OCI-LY7 (cell line): Measurements from ENCODE around the gene ACBD5. TPM values are rescaled to one million over a fixed set of nuclear protein-coding genes. Genes with fewer than 3 reads are reported as not detected.

Experiments
- BruUV-seq: library from RNA; stranded (reverse); fragments of 400-500 nt; replicated peaks from 2 replicates; lab custom pipeline; 2021; lab: Mats Ljungman, UMichigan
- CTCF ChIA-PET: fragments of 300-600 bp; sonication (Branson Sonifier 250); formaldehyde crosslinking; loops from one replicate; lab custom pipeline; 2022; ENCODE audit warnings: antibody characterized with exemption; ENCODE audit not compliant: unreplicated experiment; lab: Charles Lee
- POLR2A ChIA-PET: fragments of 300-600 bp; sonication (Branson Sonifier 250); formaldehyde crosslinking; loops from one replicate; lab custom pipeline; 2022; ENCODE audit warnings: antibody characterized with exemption; lab: Charles Lee
- DNase-seq: peaks from one replicate; pipeline ENCODE4 v3.0.0-alpha.2; 2015; ENCODE audit warnings: low spot score
- H2AFZ ChIP-seq: fragments of 200-600 bp; sonication (generic), shearing (Covaris generic); 2 replicates; pipeline ENCODE4 v1.6.1; 2014; ENCODE audit warnings: mild to moderate bottlenecking, antibody characterized with exemption, low read length, moderate library complexity
- H3K27ac ChIP-seq: fragments of 200-600 bp; sonication (generic); 2 replicates; pipeline ENCODE4 v1.5.1; 2014; ENCODE audit warnings: mixed run types, low read depth, mild to moderate bottlenecking, moderate library complexity, low read length, inconsistent platforms; ENCODE audit not compliant: poor library complexity, severe bottlenecking
- H3K36me3 ChIP-seq: fragments of 200-600 bp; sonication (generic); 2 replicates; pipeline ENCODE4 v1.6.1; 2014; ENCODE audit warnings: mild to moderate bottlenecking, antibody characterized with exemption, low read length, moderate library complexity, mixed read lengths; ENCODE audit not compliant: insufficient read depth
- H3K4me1 ChIP-seq: fragments of 200-600 bp; sonication (generic); 2 replicates; pipeline ENCODE4 v1.5.1; 2014; ENCODE audit warnings: mild to moderate bottlenecking, low read length; ENCODE audit not compliant: insufficient read depth, poor library complexity, severe bottlenecking
- H3K4me2 ChIP-seq: fragments of 200-600 bp; sonication (generic); 2 replicates; pipeline ENCODE4 v1.6.1; 2014; ENCODE audit warnings: mild to moderate bottlenecking, low read length
- H3K4me3 ChIP-seq: fragments of 200-600 bp; sonication (generic); 2 replicates; pipeline ENCODE4 v1.5.1; 2014; ENCODE audit warnings: mild to moderate bottlenecking, low read depth, low read length; ENCODE audit not compliant: poor library complexity, severe bottlenecking
- H3K79me2 ChIP-seq: fragments of 200-600 bp; sonication (generic); 2 replicates; pipeline ENCODE4 v1.6.1; 2016; ENCODE audit warnings: low read depth, mild to moderate bottlenecking, low read length, moderate library complexity, mixed read lengths; ENCODE audit not compliant: insufficient read depth
- H3K9me2 ChIP-seq: fragments of 200-600 bp; sonication (generic); 2 replicates; pipeline ENCODE4 v1.6.1; 2016; ENCODE audit warnings: mild to moderate bottlenecking, low read length, mixed read lengths; ENCODE audit not compliant: insufficient read depth
- H3K9me3 ChIP-seq: fragments of 200-600 bp; sonication (generic); 2 replicates; pipeline ENCODE4 v1.6.1; 2014; ENCODE audit warnings: mild to moderate bottlenecking, mixed run types, low read length, mixed read lengths
- H4K20me1 ChIP-seq: fragments of 200-600 bp; sonication (generic); 2 replicates; pipeline ENCODE4 v1.6.1; 2014; ENCODE audit warnings: mild to moderate bottlenecking, antibody characterized with exemption, low read length, moderate library complexity, mixed read lengths; ENCODE audit not compliant: insufficient read depth
- CTCF ChIP-seq: fragments of 200-600 bp; sonication (generic); conservative IDR thresholded peaks from 2 replicates; pipeline ENCODE4 v1.5.1; 2014; ENCODE audit warnings: mild to moderate bottlenecking, antibody characterized with exemption, low read length, moderate library complexity, mixed read lengths
- EZH2phosphoT487 ChIP-seq: fragments of 200-600 bp; sonication (generic); IDR thresholded peaks from 2 replicates; pipeline ENCODE4 v1.6.1; 2018; ENCODE audit warnings: low read depth, borderline replicate concordance, mild to moderate bottlenecking, mixed run types, antibody characterized with exemption, low read length, moderate library complexity, mixed read lengths
- intact Hi-C: fragments of 100-400 bp; cut with micrococcal nuclease; formaldehyde crosslinking; loops from one replicate; pipeline ENCODE4 v1.10.0; 2022; ENCODE audit not compliant: unreplicated experiment
- total RNA-seq, 2 experiments: library from RNA; depleted of rRNA in 1 of 2; stranded (reverse); fragments of >200 nt in 1 of 2; shearing (Covaris generic) in 1 of 2; gene quantifications; 2 replicates each; pipeline ENCODE4 v1.2.3, GENCODE V29; 2014 to 2022

Gene ACBD5
- total RNA-seq, 2 experiments from 2014 or later: 10.8 to 20.0 TPM

- no peaks in the 10 kb centered on the region for H3K9me3 ChIP-seq
- CTCF ChIA-PET: no interaction called here
- H3K4me1 ChIP-seq: peaks cover 27% of the 10 kb centered on the region
- POLR2A ChIA-PET: interaction anchor here (0.6 to 1.2 kb wide), 5 partner anchors 86 to 262 kb away, joined by 3 to 5 read pairs (median 4); partner anchors contain the start of genes RAB18 and YME1L1
- peak overlapping the region; percentile 85; the same call in 1 of the 2 replicates for H2AFZ ChIP-seq
- peaks cover 6% of the 10 kb centered on the region for H3K36me3 ChIP-seq
- H4K20me1 ChIP-seq: no peaks in the 10 kb centered on the region
- no peaks in the 10 kb centered on the region for H3K9me2 ChIP-seq
- peak overlapping the region; percentile 87 for H3K4me2 ChIP-seq
- intact Hi-C loops: loop anchor here (1.0 to 5.0 kb wide), 4 partner anchors 120 to 1290 kb away; partner anchors contain the start of genes APBB1IP and WAC
- TF ChIP-seq CTCF: peak; percentile 28; the same call in 1 of the 2 replicates
- no peak for TF ChIP-seq EZH2phosphoT487
- peaks cover 33% of the 10 kb centered on the region for H3K79me2 ChIP-seq
- TSS peak; percentile 94 for BruUV-seq
- H3K4me3 ChIP-seq: peak overlapping the region; percentile 93
- H3K27ac ChIP-seq: peak overlapping the region; percentile 96
- no peak for DNase-seq
Observed at GRCh38 chr10:27242473-27242950, 1.9 kb upstream of the ACBD5 start.

- CTCF ChIA-PET: no interaction called here
- H2AFZ ChIP-seq: peak overlapping the region; percentile 85
- no TSS peak for BruUV-seq
Observed at GRCh38 chr10:27241652-27242472, 1.3 kb upstream of the ACBD5 start.

More at GRCh38 chr10:27241652-27242472, 1.3 kb upstream of the ACBD5 start:
- Histone ChIP-seq H3K79me2 (peaks cover 40% of the 10 kb centered on the region), H3K36me3 (peaks cover 6% of the 10 kb centered on the region), H3K4me3 (peak overlapping the region; percentile 93), H3K4me2 (peak overlapping the region; percentile 87), H3K9me3 (no peaks in the 10 kb centered on the region), H4K20me1 (no peaks in the 10 kb centered on the region), H3K27ac (peak overlapping the region; percentile 96), H3K4me1 (peaks cover 31% of the 10 kb centered on the region), H3K9me2 (no peaks in the 10 kb centered on the region)
- intact Hi-C loops: loop anchor here (1.0 to 5.0 kb wide), 5 partner anchors 120 to 1290 kb away; partner anchors contain the start of genes ANKRD26, APBB1IP and WAC
- POLR2A ChIA-PET: interaction anchor here (0.6 to 1.2 kb wide), 4 partner anchors 87 to 262 kb away, joined by 4 to 5 read pairs (median 4); partner anchors contain the start of genes RAB18 and YME1L1
- peak; percentile 96 for DNase-seq
- TF ChIP-seq EZH2phosphoT487: no peak
- peak; percentile 77 for TF ChIP-seq CTCF
